GM12878 (cell line): ENCODE measurements around the gene SLC6A20. TPM values are rescaled to one million over a fixed set of nuclear protein-coding genes. Genes with fewer than 3 reads are reported as not detected.

Source experiments
- ATAC-seq: fragments of 200-7000 bp; cut with Tn5 transposase; 3 replicates; pipeline ENCODE4 v1.9.1; 2020; ENCODE audit warnings: mild to moderate bottlenecking, moderate library complexity
- Bru-seq: library from RNA; stranded (reverse); fragments of 400-500 nt; gene quantifications from one replicate; lab custom pipeline; 2021; lab: Mats Ljungman, UMichigan
- BruChase-seq, 2 experiments: library from RNA; stranded (reverse); fragments of 400-500 nt; gene quantifications; one replicate each; lab custom pipeline; 2021; lab: Mats Ljungman, UMichigan
- BruUV-seq: library from RNA; stranded (reverse); fragments of 400-500 nt; replicated peaks from 2 replicates; lab custom pipeline; 2021; lab: Mats Ljungman, UMichigan
- CTCF ChIA-PET: fragments of 300-600 bp; sonication (Branson Sonifier 250); formaldehyde crosslinking; extraction: SDS; loops from one replicate; lab custom pipeline; 2021; ENCODE audit warnings: inconsistent platforms; lab: Yijun Ruan, JAX
- POLR2A ChIA-PET: fragments of 350-600 bp; formaldehyde crosslinking; extraction: SDS; loops from one replicate; lab custom pipeline; 2021; ENCODE audit warnings: inconsistent platforms; lab: Charles Lee
- RAD21 ChIA-PET: fragments of 300-600 bp; sonication (Branson Sonifier 250); formaldehyde crosslinking; loops from one replicate; lab custom pipeline; 2023; ENCODE audit warnings: antibody characterized with exemption; ENCODE audit not compliant: unreplicated experiment; lab: Charles Lee
- SMC1A ChIA-PET: fragments of 300-600 bp; sonication (Branson Sonifier 250); formaldehyde crosslinking; loops from one replicate; lab custom pipeline; 2023; ENCODE audit not compliant: unreplicated experiment, uncharacterized antibody; lab: Charles Lee
- DNase-seq: peaks from one replicate; pipeline ENCODE4 v3.0.0-alpha.2; 2011; ENCODE audit warnings: low read depth, low spot score
- FAIRE-seq: peaks from 3 replicates; lab custom pipeline; 2011; peaks lifted over from hg19 to GRCh38; lab: Jason Lieb, UNC
- H2AFZ ChIP-seq: 2 replicates; pipeline ENCODE4 v1.6.0; 2011; ENCODE audit warnings: low read depth, low read length, control low read depth; ENCODE audit not compliant: control insufficient read depth
- H3K27ac ChIP-seq: 2 replicates; pipeline ENCODE4 v1.5.1; 2011; ENCODE audit warnings: control low read depth; ENCODE audit not compliant: control insufficient read depth, insufficient read depth
- H3K27me3 ChIP-seq, 2 experiments: replicated peaks in 1 of 2; 2 replicates each; pipeline versions ENCODE4 v1.6.0 to v1.6.1; 2011; ENCODE audit warnings: low read length in 1 of 2; ENCODE audit not compliant: control insufficient read depth in 2 of 2, insufficient read depth in 2 of 2
- H3K36me3 ChIP-seq, 2 experiments: 2 replicates each; pipeline ENCODE4 v1.5.1; 2011; ENCODE audit warnings: low read length in 1 of 2; ENCODE audit not compliant: control insufficient read depth in 2 of 2, insufficient read depth in 2 of 2
- H3K4me1 ChIP-seq: 2 replicates; pipeline ENCODE4 v1.6.1; 2011; ENCODE audit warnings: mild to moderate bottlenecking, low read length, moderate library complexity, mixed read lengths; ENCODE audit not compliant: control insufficient read depth, insufficient read depth
- H3K4me2 ChIP-seq: 2 replicates; pipeline ENCODE4 v1.6.0; 2011; ENCODE audit warnings: control low read depth; ENCODE audit not compliant: control insufficient read depth, insufficient read depth
- H3K4me3 ChIP-seq: fragments of 200-600 bp; sonication (generic); 2 replicates; pipeline ENCODE4 v1.5.1; 2016
- H3K79me2 ChIP-seq: 2 replicates; pipeline ENCODE4 v1.6.0; 2011; ENCODE audit warnings: low read length; ENCODE audit not compliant: control insufficient read depth, insufficient read depth
- H3K9ac ChIP-seq: 2 replicates; pipeline ENCODE4 v1.8.0; 2011; ENCODE audit warnings: low read length, control low read depth, mixed read lengths; ENCODE audit not compliant: control insufficient read depth, insufficient read depth
- H3K9me3 ChIP-seq: replicated peaks from 3 replicates; pipeline ENCODE4 v1.5.1; 2011; ENCODE audit warnings: mild to moderate bottlenecking, low read length; ENCODE audit not compliant: control insufficient read depth, insufficient read depth
- H4K20me1 ChIP-seq: 2 replicates; pipeline ENCODE4 v1.6.0; 2011; ENCODE audit not compliant: control insufficient read depth, insufficient read depth
- BCL3 ChIP-seq: IDR thresholded peaks from 2 replicates; pipeline ENCODE4 v1.6.1; 2011; ENCODE audit warnings: borderline replicate concordance, low read depth, mild to moderate bottlenecking, moderate library complexity, low read length; ENCODE audit not compliant: insufficient read depth, poor library complexity, severe bottlenecking
- CREB1 ChIP-seq: IDR thresholded peaks from 2 replicates; pipeline ENCODE4 v1.6.1; 2012; ENCODE audit warnings: low read depth, mild to moderate bottlenecking, inconsistent platforms
- DPF2 ChIP-seq: fragments of 450-650 bp; IDR thresholded peaks from 2 replicates; pipeline ENCODE4 v1.6.1; 2017; ENCODE audit warnings: mild to moderate bottlenecking
- GATAD2B ChIP-seq: fragments of 450-650 bp; conservative IDR thresholded peaks from 2 replicates; pipeline ENCODE4 v1.6.1; 2017; ENCODE audit warnings: low read depth, mild to moderate bottlenecking, moderate library complexity
- HDAC6 ChIP-seq: fragments of 200-600 bp; sonication (generic); IDR thresholded peaks from one replicate; pipeline ENCODE4 v1.8.0; 2017; ENCODE audit warnings: antibody characterized with exemption; ENCODE audit not compliant: unreplicated experiment
- IKZF1 ChIP-seq: fragments of 450-650 bp; conservative IDR thresholded peaks from 2 replicates; pipeline ENCODE4 v1.6.1; 2017; ENCODE audit warnings: antibody characterized with exemption, mild to moderate bottlenecking
- LARP7 ChIP-seq: fragments of 450-650 bp; IDR thresholded peaks from 2 replicates; pipeline ENCODE4 v1.6.1; 2017; ENCODE audit warnings: mild to moderate bottlenecking
- NFIC ChIP-seq: IDR thresholded peaks from 2 replicates; pipeline ENCODE4 v1.6.1; 2012; ENCODE audit warnings: low read depth, mild to moderate bottlenecking, inconsistent platforms, low read length, moderate library complexity
- RBBP5 ChIP-seq: fragments of 200-600 bp; sonication (generic); conservative IDR thresholded peaks from 2 replicates; pipeline ENCODE4 v1.6.1; 2016
- RUNX3 ChIP-seq: IDR thresholded peaks from 2 replicates; pipeline ENCODE4 v1.6.1; 2012; ENCODE audit warnings: low read length, inconsistent platforms
- SMARCA5 ChIP-seq: fragments of 450-650 bp; IDR thresholded peaks from 2 replicates; pipeline ENCODE4 v1.6.1; 2017; ENCODE audit warnings: mild to moderate bottlenecking
- STAT3 ChIP-seq: IDR thresholded peaks from 2 replicates; pipeline ENCODE4 v1.6.1; 2011; ENCODE audit warnings: low read depth, low read length, improper control_type of control experiment
- YY1 ChIP-seq: IDR thresholded peaks from 2 replicates; pipeline ENCODE4 v1.6.1; 2011; ENCODE audit warnings: low read depth, mild to moderate bottlenecking, low read length
- ZZZ3 ChIP-seq: IDR thresholded peaks from 2 replicates; pipeline ENCODE4 v1.6.1; 2011; ENCODE audit warnings: low read depth; ENCODE audit not compliant: control insufficient read depth, insufficient read length
- WGBS: methylation state at CpG from one replicate; pipeline ENCODE4 v1.1.6; 2016; ENCODE audit warnings: low lambda C conversion rate; ENCODE audit not compliant: insufficient replicate concordance, insufficient coverage; ENCODE audit errors: missing lambda C conversion rate; 5-methylcytosine and 5-hydroxymethylcytosine counted together
- in situ Hi-C: fragments of 300-500 bp; cut with MboI; formaldehyde crosslinking; loops from 9 replicates; pipeline ENCODE4 v1.14.3; 2018; ENCODE audit warnings: mixed read lengths
- intact Hi-C: fragments of 100-400 bp; cut with micrococcal nuclease; formaldehyde crosslinking; loops from one replicate; pipeline ENCODE4 v1.14.2; 2022; ENCODE audit not compliant: unreplicated experiment
- long read RNA-seq, 2 experiments: library from polyadenylated mRNA; unstranded; transcript quantifications; one replicate each; pipeline ENCODE4 v2.0.0, GENCODE V29; 2019 to 2020
- polyA minus RNA-seq, 3 experiments: library from RNA; depleted of rRNA, polyadenylated mRNA; stranded (reverse); fragments of >200 nt; gene quantifications; 2 replicates each; pipeline ENCODE4 v1.2.3, GENCODE V29; 2011
- polyA plus RNA-seq, 11 experiments: library from polyadenylated mRNA; depleted of rRNA in 4 of 11; unstranded in 6 of 11; stranded (reverse) in 5 of 11; fragments of >200 nt; fragmentation: Nextera tagmentation in 4 of 11; fragmentation: Illumina TruSeq in 1 of 11; extraction: Ambion mirVana in 4 of 11; extraction: Trizol in 1 of 11; gene quantifications; 1 replicate in 1 of 11; 2 replicates in 10 of 11; pipeline versions ENCODE4 v1.2.1 to v1.2.3, GENCODE V29; 2011 to 2016; ENCODE audit warnings: inconsistent platforms in 2 of 11, missing spikeins in 2 of 11, low read depth in 1 of 11
- total RNA-seq, 4 experiments: library from RNA; depleted of rRNA in 3 of 4; stranded (reverse); fragments of >200 nt in 3 of 4; fragmentation: Illumina TruSeq in 1 of 4; extraction: Trizol in 1 of 4; gene quantifications; 2 replicates each; pipeline versions ENCODE4 v1.2.1 to v1.2.3, GENCODE V29; 2013 to 2021

SLC6A20 gene
- 48.3 and 57.9 TPM in 2 replicates for total RNA-seq (2013; cell fraction: nucleolus; rRNA removed)
- total RNA-seq (2014; rRNA removed) (1.1 TPM in 2 replicates), total RNA-seq (2014; rRNA removed; fragmentation: Illumina TruSeq; extraction: Trizol) (0.89 and 1.4 TPM in 2 replicates), total RNA-seq (2021) (1.5 and 3.5 TPM in 2 replicates), polyA plus RNA-seq (2011; rRNA removed) (2.6 and 4.1 TPM in 2 replicates), polyA plus RNA-seq (2014; fragmentation: Illumina TruSeq; extraction: Trizol) (0.89 and 1.3 TPM in 2 replicates), polyA plus RNA-seq (2014; fragmentation: Nextera tagmentation; extraction: Ambion mirVana) (under 1 TPM; 0.45 to 0.66 TPM), polyA plus RNA-seq (2014; rRNA removed) (1.8 and 2.7 TPM in 2 replicates), polyA plus RNA-seq (2016; fragmentation: Nextera tagmentation; extraction: Ambion mirVana) (1 to 10 TPM in 1 of 2 experiments, under 1 TPM in 1; 0.31 to 1.1 TPM), polyA minus RNA-seq (2011; rRNA and poly(A)+ RNA removed) (3.6 and 13.7 TPM in 2 replicates), Bru-seq, nascent RNA (percentile 54 among the genes with signal in this experiment), BruChase-seq, experiment 1, labeled RNA remaining after a 6-hour chase (percentile 64 among the genes with signal in this experiment), BruChase-seq, experiment 2, labeled RNA remaining after a 2-hour chase (percentile 61 among the genes with signal in this experiment)
- polyA plus RNA-seq (2011; ENCODE audit: low read depth): 1.2 TPM
- polyA plus RNA-seq (2011; cell fraction: cytosol; rRNA removed): 2.8 and 4.9 TPM in 2 replicates
- 16.3 and 19.0 TPM in 2 replicates for polyA plus RNA-seq (2011; cell fraction: nucleus; rRNA removed)
- 0.08 and 2.6 TPM in 2 replicates for polyA plus RNA-seq (2012)
- polyA minus RNA-seq (2011; cell fraction: cytosol; rRNA and poly(A)+ RNA removed): 1.5 TPM in 1 of 2 replicates, not detected in the other
- 2.4 and 5.8 TPM in 2 replicates for polyA minus RNA-seq (2011; cell fraction: nucleus; rRNA and poly(A)+ RNA removed)
- long read RNA-seq, experiment 1, partial matches to known transcripts: 1 of 1 reads
- long read RNA-seq, experiment 1, other reads (novel, unspliced or antisense): 0 of 1 reads
- long read RNA-seq, experiment 2, partial matches to known transcripts: 1 of 4 reads
- long read RNA-seq, experiment 2, other reads (novel, unspliced or antisense): 3 of 4 reads

- H3K79me2 ChIP-seq: no peaks in the 10 kb centered on the region
- no peak within 1 kb of the TSS for H3K9ac ChIP-seq
- H3K27ac ChIP-seq: no peak within 1 kb of the TSS
- DNase-seq (no peak), ATAC-seq (peak; percentile 88), FAIRE-seq (no peak)
- TF ChIP-seq LARP7 (peak; percentile 80; the same call in 1 of the 2 replicates), CREB1 (peak; percentile 62), GATAD2B (peak; percentile 50; the same call in 1 of the 2 replicates), IKZF1 (0 out of 2 replicates have a peak, but pooled peaks have one; percentile 37), HDAC6 (peak; percentile 48), RUNX3 (no peak), NFIC (no peak), SMARCA5 (peak; percentile 83), ZZZ3 (no peak), RBBP5 (no peak), YY1 (peak; percentile 13; the same call in 1 of the 2 replicates), DPF2 (0 out of 2 replicates have a peak, but pooled peaks have one; percentile 44), BCL3 (peak; percentile 28), STAT3 (no peak)
- peak within 1 kb of the TSS; percentile 26 for H2AFZ ChIP-seq
- peaks cover 5% of the 10 kb centered on the region for H3K4me1 ChIP-seq
- RAD21 ChIA-PET: interaction anchor here (0.6 to 1.1 kb wide), 2 partner anchors 10 to 31 kb away, joined by 3 to 4 read pairs; no protein-coding TSS in a partner anchor
- peak within 1 kb of the TSS; percentile 28; the same call in 1 of the 2 replicates for H3K4me3 ChIP-seq
- 23% methylated on average over 87 of the region's 91 CpGs for WGBS
- no TSS peak for BruUV-seq
- CTCF ChIA-PET: interaction anchor here (1.6 kb wide), 1 partner anchor 133 kb away, joined by 6 read pairs; no protein-coding TSS in a partner anchor
- no peaks in the 10 kb centered on the region for H3K36me3 ChIP-seq
- H3K27me3 ChIP-seq: peaks cover 2 to 17% of the 10 kb centered on the region in 2 experiments; a peak in 3 of 4 replicates
- no peaks in the 10 kb centered on the region for H4K20me1 ChIP-seq
- intact Hi-C loops: no loop called here
- SMC1A ChIA-PET: interaction anchor here (1.4 kb wide), 1 partner anchor 17 kb away, joined by 3 read pairs; no protein-coding TSS in a partner anchor
- no peaks in the 10 kb centered on the region for H3K9me3 ChIP-seq
- POLR2A ChIA-PET: interaction anchor here (1.2 kb wide), 1 partner anchor 95 kb away, joined by 3 read pairs; no protein-coding TSS in a partner anchor
- peak within 1 kb of the TSS; percentile 45 for H3K4me2 ChIP-seq
- in situ Hi-C loops: no loop called here
Measured at GRCh38 chr3:45795882-45796765, at the start of gene SLC6A20. Gene SLC6A20, minus strand, starts transcription at chr3:45796536. Its CDS starts 117 bp downstream, at chr3:45796419.
